Chondrocyte (in vitro differentiated cells): ENCODE data around the gene RGS6. TPM values are rescaled to one million over a fixed set of nuclear protein-coding genes. Genes with fewer than 3 reads are reported as not detected.

Experiments used
- DNase-seq: peaks from one replicate; pipeline ENCODE4 v3.0.0; 2021; ENCODE audit warnings: mixed read lengths, low spot score
- H3K27ac Mint-ChIP-seq: one replicate; pipeline ENCODE4 v1.8.0; 2021; ENCODE audit warnings: mild to moderate bottlenecking, moderate library complexity, mixed read lengths; ENCODE audit not compliant: unreplicated experiment
- H3K27me3 Mint-ChIP-seq: 2 replicates; pipeline ENCODE4 v1.8.0; 2021; ENCODE audit warnings: low read depth, mixed read lengths
- H3K36me3 Mint-ChIP-seq: 2 replicates; pipeline ENCODE4 v1.8.0; 2021; ENCODE audit warnings: low read depth, mixed read lengths
- H3K4me1 Mint-ChIP-seq: 2 replicates; pipeline ENCODE4 v1.8.0; 2021; ENCODE audit warnings: low read depth, mild to moderate bottlenecking, mixed read lengths
- H3K4me3 Mint-ChIP-seq: one replicate; pipeline ENCODE4 v1.8.0; 2021; ENCODE audit warnings: mild to moderate bottlenecking, moderate library complexity, mixed read lengths; ENCODE audit not compliant: unreplicated experiment
- H3K9me3 Mint-ChIP-seq: 2 replicates; pipeline ENCODE4 v1.8.0; 2021; ENCODE audit warnings: low read depth, mixed read lengths
- CTCF ChIP-seq: fragments of 200-600 bp; sonication (generic); IDR thresholded peaks from 2 replicates; pipeline ENCODE4 v1.5.0; 2021; ENCODE audit warnings: antibody characterized with exemption, mild to moderate bottlenecking, moderate library complexity
- total RNA-seq: library from RNA; stranded (reverse); gene quantifications from 3 replicates; pipeline ENCODE4 v1.2.1, GENCODE V29; 2021

Gene RGS6
- total RNA-seq, 1 donor from 2014 or later = 0.12 TPM

DNA sequence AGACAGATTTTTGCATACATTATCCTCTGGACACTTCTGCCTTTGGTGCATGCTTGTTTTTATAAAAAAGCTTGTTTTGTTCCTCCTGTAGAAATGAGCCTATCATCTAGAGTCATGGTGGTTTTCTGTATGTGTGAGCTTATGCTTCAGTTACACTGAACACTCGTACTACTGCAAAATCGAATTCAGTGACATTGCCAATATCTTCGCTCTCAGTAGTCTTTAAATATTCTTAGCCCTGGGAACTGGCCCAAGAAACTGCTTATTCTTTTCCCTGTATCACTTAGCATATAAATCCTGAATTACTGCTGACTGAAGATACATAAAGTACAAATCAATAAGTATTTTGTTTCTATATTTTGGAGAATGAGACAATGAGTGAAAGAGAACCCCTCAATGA, 70.5 kb downstream of the RGS6 start:
- no peaks in the 10 kb centered on the region for H3K36me3 Mint-ChIP-seq
- no peak overlapping the region for H3K4me3 Mint-ChIP-seq
- no peak for DNase-seq
- TF ChIP-seq CTCF = no peak
- H3K27ac Mint-ChIP-seq = no peak overlapping the region
- peaks cover 11% of the 10 kb centered on the region for H3K9me3 Mint-ChIP-seq
- no peaks in the 10 kb centered on the region for H3K27me3 Mint-ChIP-seq
- H3K4me1 Mint-ChIP-seq = no peaks in the 10 kb centered on the region

DNA sequence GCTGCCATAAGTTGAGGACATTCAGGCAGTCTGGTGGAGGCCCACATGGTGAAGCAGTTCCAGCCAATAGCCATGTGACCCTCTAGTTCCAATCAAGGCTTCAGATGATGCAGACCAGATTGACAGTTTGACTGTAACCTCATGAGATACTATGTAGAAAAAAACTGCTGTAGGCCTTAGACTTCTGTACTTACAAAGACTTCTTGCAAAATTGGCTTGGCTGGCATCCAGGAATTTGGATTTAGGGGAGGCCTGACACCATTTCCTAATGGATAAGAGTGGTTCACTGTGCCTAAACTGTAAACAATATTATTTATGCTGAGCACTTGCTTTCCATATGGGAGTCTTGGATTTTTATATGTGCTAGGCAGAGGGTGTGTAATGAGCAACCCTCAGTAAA, 76.4 kb downstream of the RGS6 start:
- DNase-seq = no peak
- peaks cover under 1% of the 10 kb centered on the region for H3K27me3 Mint-ChIP-seq
- H3K36me3 Mint-ChIP-seq = no peaks in the 10 kb centered on the region
- TF ChIP-seq CTCF = no peak
- H3K27ac Mint-ChIP-seq = no peak overlapping the region
- H3K9me3 Mint-ChIP-seq = no peaks in the 10 kb centered on the region
- no peaks in the 10 kb centered on the region for H3K4me1 Mint-ChIP-seq
- H3K4me3 Mint-ChIP-seq = no peak overlapping the region

DNA sequence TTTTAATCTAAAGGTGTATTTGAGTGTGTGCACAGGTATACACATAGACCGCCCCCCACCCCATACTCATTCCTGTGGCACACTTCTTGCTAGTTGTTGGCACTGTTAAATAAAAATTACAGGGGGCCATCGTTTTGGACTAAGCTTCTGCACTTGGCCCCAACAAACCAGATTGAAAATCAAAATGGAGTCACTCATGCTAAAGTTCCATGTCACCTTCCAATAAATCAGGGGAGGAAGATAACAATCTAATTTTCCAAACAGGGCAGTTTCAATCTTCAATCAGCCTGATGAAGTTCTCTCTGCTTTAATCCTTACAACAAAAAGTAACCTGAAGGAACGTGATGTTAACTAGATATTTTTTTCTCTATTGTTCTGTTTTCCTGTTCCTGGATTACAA, 78.2 kb downstream of the RGS6 start:
- Mint-ChIP-seq H3K36me3 (no peaks in the 10 kb centered on the region), H3K4me1 (no peaks in the 10 kb centered on the region), H3K27me3 (peaks cover 2% of the 10 kb centered on the region), H3K27ac (no peak overlapping the region), H3K9me3 (peaks cover 4% of the 10 kb centered on the region), H3K4me3 (no peak overlapping the region)
- TF ChIP-seq CTCF = no peak
- no peak for DNase-seq

DNA sequence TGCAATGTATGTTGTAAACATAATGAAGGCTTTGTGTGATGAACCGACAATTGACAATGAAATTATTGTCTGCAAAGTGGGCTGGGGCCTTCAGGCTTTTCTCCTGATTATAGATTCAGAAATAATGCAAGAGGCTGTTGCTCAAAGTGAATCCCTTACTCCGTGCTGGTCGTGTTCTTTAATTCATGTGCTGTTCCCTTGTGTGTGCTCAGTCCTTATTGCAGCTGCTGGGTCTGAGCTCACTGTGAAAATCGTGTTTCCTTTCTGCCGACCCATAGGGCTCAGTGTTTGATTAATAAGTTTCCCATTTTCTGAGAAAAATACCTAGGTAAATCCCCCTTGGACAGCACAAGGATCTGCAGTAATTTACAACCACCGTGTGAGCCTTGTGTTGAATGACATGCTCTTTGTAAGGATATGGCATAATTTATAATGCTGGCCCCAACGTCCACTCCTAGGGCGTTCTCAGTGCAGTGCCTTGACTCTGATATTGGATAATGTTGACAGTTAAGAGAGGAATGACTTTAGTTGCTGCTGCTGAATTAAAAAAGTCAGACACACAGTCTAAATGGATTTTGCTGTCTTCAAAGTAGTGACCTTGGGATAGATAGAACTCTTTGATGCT, 81.6 kb downstream of the RGS6 start:
- H3K36me3 Mint-ChIP-seq = no peaks in the 10 kb centered on the region
- H3K27ac Mint-ChIP-seq = no peak overlapping the region
- H3K9me3 Mint-ChIP-seq = peaks cover 4% of the 10 kb centered on the region
- no peak for TF ChIP-seq CTCF
- H3K4me1 Mint-ChIP-seq = no peaks in the 10 kb centered on the region
- no peak overlapping the region for H3K4me3 Mint-ChIP-seq
- H3K27me3 Mint-ChIP-seq = peaks cover 2% of the 10 kb centered on the region
- no peak for DNase-seq

- H3K4me1 Mint-ChIP-seq = no peaks in the 10 kb centered on the region
- H3K27ac Mint-ChIP-seq = no peak overlapping the region
- H3K4me3 Mint-ChIP-seq = no peak overlapping the region
- H3K9me3 Mint-ChIP-seq = peaks cover 4% of the 10 kb centered on the region
- TF ChIP-seq CTCF = no peak
- DNase-seq = no peak
- H3K36me3 Mint-ChIP-seq = no peaks in the 10 kb centered on the region
- H3K27me3 Mint-ChIP-seq = peaks cover 5% of the 10 kb centered on the region
These were observed 82.3 kb downstream of the RGS6 start for GRCh38 chr14:72014486-72014885.
